GM21423 (cell line): Measurements from ENCODE around the gene THOC5.

Source experiments
- ATAC-seq: cut with Tn5 transposase; IDR thresholded peaks from one replicate; pipeline ENCODE4 v1.9.1; 2021; ENCODE audit warnings: mild to moderate bottlenecking, moderate library complexity; ENCODE audit not compliant: unreplicated experiment

THOC5 gene

DNA sequence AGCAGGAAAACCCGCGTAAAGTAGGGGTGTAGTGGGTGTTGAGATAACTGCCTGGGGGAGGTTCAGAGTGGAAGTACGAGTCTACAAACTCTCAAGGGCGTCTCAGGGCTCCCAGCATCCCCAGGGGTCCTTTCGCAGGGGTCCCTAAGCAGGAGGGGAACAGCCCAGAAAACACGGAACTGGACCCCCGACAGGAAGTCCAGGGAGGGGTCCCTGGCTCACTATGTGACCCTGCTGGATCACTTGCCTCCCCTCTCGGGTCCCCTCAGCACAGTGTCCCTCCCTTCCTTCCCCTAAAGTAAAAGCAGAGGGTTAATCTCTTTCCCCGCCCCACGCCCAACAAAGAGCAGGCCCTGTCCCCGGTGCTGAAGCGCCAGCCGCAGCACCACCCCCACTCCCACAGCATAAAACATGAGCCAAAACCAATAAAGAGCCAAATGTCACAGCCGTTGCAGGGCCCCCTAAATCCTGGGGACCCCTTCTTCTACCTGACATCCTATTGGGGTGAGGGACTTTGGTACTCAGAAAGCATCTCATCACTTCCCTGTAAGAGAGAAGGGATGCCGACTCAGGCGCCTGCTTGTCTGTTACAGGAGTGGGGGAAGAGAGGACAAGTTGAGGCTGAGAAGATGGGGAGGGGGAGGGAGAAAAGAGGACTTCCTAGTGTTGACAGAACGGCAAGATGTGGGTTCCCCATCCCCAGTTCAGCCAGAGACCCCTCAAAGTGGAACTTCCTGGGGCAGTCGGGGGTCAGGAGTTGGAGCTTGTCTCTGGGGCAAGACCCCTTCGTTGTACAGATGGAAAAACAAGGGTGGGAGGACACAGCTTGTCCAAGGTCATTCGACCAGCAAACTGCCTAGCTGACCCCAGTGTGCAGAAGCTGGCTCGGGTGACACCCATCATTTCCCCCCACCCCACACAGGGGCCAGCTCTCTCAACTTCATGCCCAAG, 75.0 kb downstream of the THOC5 start:
- no peak for ATAC-seq

- ATAC-seq: no peak
These were observed 75.7 kb downstream of the THOC5 start for GRCh38 chr22:29477723-29478318.

GRCh38 chr22:29476116-29476515, 77.4 kb downstream of the THOC5 start:
- ATAC-seq: no peak

GRCh38 chr22:29475550-29475949, 78.0 kb downstream of the THOC5 start:
- ATAC-seq: no peak

GRCh38 chr22:29473001-29473400, 80.6 kb downstream of the THOC5 start:
- ATAC-seq: no peak

- ATAC-seq: no peak
These were observed 83.2 kb downstream of the THOC5 start for GRCh38 chr22:29470159-29470855.

- ATAC-seq: no peak
These were observed 83.8 kb downstream of the THOC5 start for GRCh38 chr22:29469755-29470154.

GRCh38 chr22:29464581-29464980, 89.0 kb downstream of the THOC5 start:
- ATAC-seq: no peak

GRCh38 chr22:29463629-29464028, 89.9 kb downstream of the THOC5 start:
- ATAC-seq: no peak

DNA sequence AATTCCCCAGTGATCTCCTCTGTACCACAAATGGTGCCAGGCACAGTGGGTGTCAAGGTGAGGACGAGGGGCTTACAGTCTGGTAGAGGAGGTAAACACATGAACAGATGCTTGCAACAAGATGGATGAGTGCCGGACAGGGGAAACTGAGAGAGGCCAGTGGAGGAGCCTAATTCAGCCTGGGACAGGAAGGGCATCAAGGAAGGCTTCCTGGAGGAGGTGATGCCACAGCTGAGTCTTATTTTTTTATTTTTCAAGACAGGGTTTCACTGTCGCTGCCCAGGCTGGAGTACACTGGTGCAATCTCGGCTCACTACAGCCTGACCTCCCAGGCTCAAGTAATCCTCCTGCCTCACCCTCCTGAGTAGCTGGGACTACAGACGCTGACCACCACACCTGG, 92.3 kb downstream of the THOC5 start:
- ATAC-seq: no peak

- no peak for ATAC-seq
These were observed 93.8 kb downstream of the THOC5 start for GRCh38 chr22:29459773-29460172.

- no peak for ATAC-seq
These were observed 95.0 kb downstream of the THOC5 start for GRCh38 chr22:29458551-29458950.

- ATAC-seq: no peak
These were observed 95.8 kb downstream of the THOC5 start for GRCh38 chr22:29457730-29458129.

DNA sequence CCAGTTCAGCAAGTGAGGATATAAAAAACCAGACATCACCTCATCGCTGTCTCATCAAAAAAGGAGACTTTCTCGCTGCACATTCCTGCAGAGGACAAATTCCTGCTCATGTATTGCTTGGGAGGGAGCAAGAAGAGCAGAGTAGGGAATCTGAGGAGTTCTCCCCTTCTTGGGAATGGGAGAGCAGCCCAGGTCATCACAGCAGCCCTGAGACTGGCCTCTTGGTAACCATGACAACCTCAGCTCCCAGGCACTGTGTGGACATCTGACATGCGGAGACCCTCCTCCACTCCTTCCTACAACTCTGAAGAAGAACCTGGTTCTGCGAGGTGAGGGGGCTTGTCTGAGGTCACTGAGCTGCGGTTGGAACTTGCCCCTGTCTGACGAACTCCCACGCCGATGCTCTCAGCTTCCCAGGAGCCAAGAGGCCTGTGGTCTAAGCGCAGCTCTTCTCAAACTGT, 97.3 kb downstream of the THOC5 start:
- no peak for ATAC-seq
